WTC11 (cell line): Measurements from ENCODE around the gene FAM227B. TPM values are rescaled to one million over a fixed set of nuclear protein-coding genes. Genes with fewer than 3 reads are reported as not detected.

Source experiments
- ATAC-seq: fragments of 200-7000 bp; cut with Tn5 transposase; 2 replicates; pipeline ENCODE4 v1.10.0; 2021; ENCODE audit warnings: mild to moderate bottlenecking, moderate library complexity
- CTCF ChIA-PET: fragments of 300-600 bp; sonication (Branson Sonifier 250); formaldehyde crosslinking; loops from one replicate; lab custom pipeline; 2021; ENCODE audit warnings: antibody characterized with exemption; lab: Charles Lee
- POLR2A ChIA-PET: fragments of 350-600 bp; sonication (Branson Sonifier 250); formaldehyde crosslinking; loops from one replicate; lab custom pipeline; 2021; ENCODE audit warnings: antibody characterized with exemption; lab: Charles Lee
- DNase-seq: peaks from one replicate; pipeline ENCODE4 v3.0.0; 2021; ENCODE audit warnings: low spot score
- H3K27ac Mint-ChIP-seq: 2 replicates; pipeline ENCODE4 v1.8.0; 2021; ENCODE audit warnings: mixed read lengths
- H3K27me3 Mint-ChIP-seq: 2 replicates; pipeline ENCODE4 v1.8.0; 2021; ENCODE audit warnings: low read depth, mild to moderate bottlenecking, moderate library complexity, mixed read lengths
- H3K36me3 Mint-ChIP-seq: 2 replicates; pipeline ENCODE4 v1.8.0; 2021; ENCODE audit warnings: mixed read lengths
- H3K4me1 Mint-ChIP-seq: 2 replicates; pipeline ENCODE4 v1.8.0; 2022; ENCODE audit warnings: mixed read lengths
- H3K4me3 Mint-ChIP-seq: 2 replicates; pipeline ENCODE4 v1.8.0; 2021; ENCODE audit warnings: mild to moderate bottlenecking, moderate library complexity, mixed read lengths
- H3K9me3 Mint-ChIP-seq: 2 replicates; pipeline ENCODE4 v1.8.0; 2021; ENCODE audit warnings: mixed read lengths
- ATF1 ChIP-seq: sonication (generic); formaldehyde crosslinking; IDR thresholded peaks from 2 replicates; pipeline ENCODE4 v1.8.1; 2023; ENCODE audit warnings: mild to moderate bottlenecking, moderate library complexity, missing genetic modification reagents
- ESRRA ChIP-seq: sonication (generic); formaldehyde crosslinking; IDR thresholded peaks from 2 replicates; pipeline ENCODE4 v1.8.1; 2022; ENCODE audit warnings: mild to moderate bottlenecking, missing genetic modification reagents, borderline replicate concordance
- FOXJ3 ChIP-seq: sonication (generic); formaldehyde crosslinking; IDR thresholded peaks from 2 replicates; pipeline ENCODE4 v1.9.0; 2021; ENCODE audit warnings: missing genetic modification reagents, mild to moderate bottlenecking, borderline replicate concordance
- FOXP1 ChIP-seq: sonication (generic); formaldehyde crosslinking; IDR thresholded peaks from 2 replicates; pipeline ENCODE4 v1.8.0; 2022; ENCODE audit warnings: missing genetic modification reagents, mild to moderate bottlenecking, moderate library complexity, borderline replicate concordance
- NR1H2 ChIP-seq: sonication (generic); formaldehyde crosslinking; IDR thresholded peaks from 2 replicates; pipeline ENCODE4 v1.9.0; 2021; ENCODE audit warnings: mild to moderate bottlenecking, moderate library complexity, missing genetic modification reagents
- NR2C2 ChIP-seq: sonication (generic); formaldehyde crosslinking; IDR thresholded peaks from 2 replicates; pipeline ENCODE4 v1.8.0; 2022; ENCODE audit warnings: mild to moderate bottlenecking, missing genetic modification reagents
- NR3C1 ChIP-seq: sonication (generic); formaldehyde crosslinking; conservative IDR thresholded peaks from 2 replicates; pipeline ENCODE4 v1.8.1; 2023; ENCODE audit warnings: low read depth, mild to moderate bottlenecking, missing genetic modification reagents
- ZBTB21 ChIP-seq: sonication (generic); formaldehyde crosslinking; IDR thresholded peaks from 2 replicates; pipeline ENCODE4 v1.8.1; 2023; ENCODE audit warnings: mild to moderate bottlenecking, missing genetic modification reagents, borderline replicate concordance
- ZNF671 ChIP-seq: fragments of 250-450 bp; sonication (Bioruptor Pico); IDR thresholded peaks from 2 replicates; pipeline ENCODE4 v1.8.0; 2021; ENCODE audit warnings: mild to moderate bottlenecking
- total RNA-seq: library from RNA; stranded (reverse); gene quantifications from 3 replicates; pipeline ENCODE4 v1.2.3, GENCODE V29; 2021
- TF ChIP-seq, protein P1 (sequence below): fragments of 250-450 bp; sonication (Bioruptor Pico); IDR thresholded peaks from 2 replicates; pipeline ENCODE4 v1.8.0; 2021; ENCODE audit warnings: mild to moderate bottlenecking
- TF ChIP-seq, protein P2 (sequence below): sonication (generic); formaldehyde crosslinking; IDR thresholded peaks from 2 replicates; pipeline ENCODE4 v1.8.1; 2022; ENCODE audit warnings: low read depth, mild to moderate bottlenecking, moderate library complexity, missing genetic modification reagents, borderline replicate concordance
- TF ChIP-seq, protein P3 (sequence below): sonication (generic); formaldehyde crosslinking; IDR thresholded peaks from 2 replicates; pipeline ENCODE4 v1.8.0; 2023; ENCODE audit warnings: missing genetic modification reagents, mild to moderate bottlenecking, borderline replicate concordance
- TF ChIP-seq, protein P4 (sequence below): sonication (generic); formaldehyde crosslinking; IDR thresholded peaks from 2 replicates; pipeline ENCODE4 v1.8.1; 2022; ENCODE audit warnings: low read depth, missing genetic modification reagents, borderline replicate concordance
- TF ChIP-seq, protein P5 (sequence below): fragments of 250-450 bp; sonication (Bioruptor Pico); IDR thresholded peaks from 2 replicates; pipeline ENCODE4 v2.1.2; 2022; ENCODE audit warnings: mild to moderate bottlenecking, moderate library complexity
- TF ChIP-seq, protein P6 (sequence below): sonication (generic); formaldehyde crosslinking; IDR thresholded peaks from 2 replicates; pipeline ENCODE4 v1.8.0; 2023; ENCODE audit warnings: mild to moderate bottlenecking, missing genetic modification reagents
- TF ChIP-seq, protein P7 (sequence below): sonication (generic); formaldehyde crosslinking; IDR thresholded peaks from 2 replicates; pipeline ENCODE4 v1.8.1; 2022; ENCODE audit warnings: mild to moderate bottlenecking, missing genetic modification reagents, moderate library complexity, borderline replicate concordance
- TF ChIP-seq, protein P8 (sequence below): sonication (generic); formaldehyde crosslinking; IDR thresholded peaks from 2 replicates; pipeline ENCODE4 v1.8.1; 2022; ENCODE audit warnings: missing genetic modification reagents, borderline replicate concordance
- TF ChIP-seq, protein P9 (sequence below): sonication (generic); formaldehyde crosslinking; IDR thresholded peaks from 2 replicates; pipeline ENCODE4 v1.8.0; 2022; ENCODE audit warnings: mild to moderate bottlenecking, missing genetic modification reagents

The FAM227B gene
- total RNA-seq, 1 experiment from 2014 or later, result 6.8 TPM

DNA sequence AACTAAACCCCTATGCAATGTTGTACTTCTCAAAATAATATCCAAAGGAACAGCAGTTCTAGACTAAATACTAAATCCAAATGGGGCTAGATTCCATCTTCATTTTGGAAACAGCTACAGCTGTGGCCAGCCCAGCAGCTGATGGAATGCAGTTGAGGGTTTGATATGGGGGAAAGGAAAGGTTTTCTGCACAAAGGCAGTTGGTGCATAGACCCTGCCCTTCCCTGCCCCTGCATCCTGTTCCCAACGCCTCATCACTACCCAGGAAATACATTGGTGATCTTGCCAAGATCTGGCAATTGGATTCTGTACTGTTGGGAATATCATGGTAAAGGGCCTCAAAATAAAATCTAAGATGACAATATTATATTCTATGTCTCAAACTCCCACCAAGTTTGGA, 44.1 kb upstream of the FAM227B start (continued):
- TF ChIP-seq, protein P1, sequence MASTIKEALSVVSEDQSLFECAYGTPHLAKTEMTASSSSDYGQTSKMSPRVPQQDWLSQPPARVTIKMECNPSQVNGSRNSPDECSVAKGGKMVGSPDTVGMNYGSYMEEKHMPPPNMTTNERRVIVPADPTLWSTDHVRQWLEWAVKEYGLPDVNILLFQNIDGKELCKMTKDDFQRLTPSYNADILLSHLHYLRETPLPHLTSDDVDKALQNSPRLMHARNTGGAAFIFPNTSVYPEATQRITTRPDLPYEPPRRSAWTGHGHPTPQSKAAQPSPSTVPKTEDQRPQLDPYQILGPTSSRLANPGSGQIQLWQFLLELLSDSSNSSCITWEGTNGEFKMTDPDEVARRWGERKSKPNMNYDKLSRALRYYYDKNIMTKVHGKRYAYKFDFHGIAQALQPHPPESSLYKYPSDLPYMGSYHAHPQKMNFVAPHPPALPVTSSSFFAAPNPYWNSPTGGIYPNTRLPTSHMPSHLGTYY (CRISPR knock-in tag), result no peak
- TF ChIP-seq, protein P2, sequence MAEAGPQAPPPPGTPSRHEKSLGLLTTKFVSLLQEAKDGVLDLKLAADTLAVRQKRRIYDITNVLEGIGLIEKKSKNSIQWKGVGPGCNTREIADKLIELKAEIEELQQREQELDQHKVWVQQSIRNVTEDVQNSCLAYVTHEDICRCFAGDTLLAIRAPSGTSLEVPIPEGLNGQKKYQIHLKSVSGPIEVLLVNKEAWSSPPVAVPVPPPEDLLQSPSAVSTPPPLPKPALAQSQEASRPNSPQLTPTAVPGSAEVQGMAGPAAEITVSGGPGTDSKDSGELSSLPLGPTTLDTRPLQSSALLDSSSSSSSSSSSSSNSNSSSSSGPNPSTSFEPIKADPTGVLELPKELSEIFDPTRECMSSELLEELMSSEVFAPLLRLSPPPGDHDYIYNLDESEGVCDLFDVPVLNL (CRISPR knock-in tag), result no peak
- TF ChIP-seq NR1H2 (CRISPR knock-in tag), result no peak
- no peak for TF ChIP-seq ZBTB21 (CRISPR knock-in tag)
- TF ChIP-seq ATF1 (CRISPR knock-in tag), result no peak
- TF ChIP-seq FOXJ3 (CRISPR knock-in tag), result no peak
- TF ChIP-seq, protein P3, sequence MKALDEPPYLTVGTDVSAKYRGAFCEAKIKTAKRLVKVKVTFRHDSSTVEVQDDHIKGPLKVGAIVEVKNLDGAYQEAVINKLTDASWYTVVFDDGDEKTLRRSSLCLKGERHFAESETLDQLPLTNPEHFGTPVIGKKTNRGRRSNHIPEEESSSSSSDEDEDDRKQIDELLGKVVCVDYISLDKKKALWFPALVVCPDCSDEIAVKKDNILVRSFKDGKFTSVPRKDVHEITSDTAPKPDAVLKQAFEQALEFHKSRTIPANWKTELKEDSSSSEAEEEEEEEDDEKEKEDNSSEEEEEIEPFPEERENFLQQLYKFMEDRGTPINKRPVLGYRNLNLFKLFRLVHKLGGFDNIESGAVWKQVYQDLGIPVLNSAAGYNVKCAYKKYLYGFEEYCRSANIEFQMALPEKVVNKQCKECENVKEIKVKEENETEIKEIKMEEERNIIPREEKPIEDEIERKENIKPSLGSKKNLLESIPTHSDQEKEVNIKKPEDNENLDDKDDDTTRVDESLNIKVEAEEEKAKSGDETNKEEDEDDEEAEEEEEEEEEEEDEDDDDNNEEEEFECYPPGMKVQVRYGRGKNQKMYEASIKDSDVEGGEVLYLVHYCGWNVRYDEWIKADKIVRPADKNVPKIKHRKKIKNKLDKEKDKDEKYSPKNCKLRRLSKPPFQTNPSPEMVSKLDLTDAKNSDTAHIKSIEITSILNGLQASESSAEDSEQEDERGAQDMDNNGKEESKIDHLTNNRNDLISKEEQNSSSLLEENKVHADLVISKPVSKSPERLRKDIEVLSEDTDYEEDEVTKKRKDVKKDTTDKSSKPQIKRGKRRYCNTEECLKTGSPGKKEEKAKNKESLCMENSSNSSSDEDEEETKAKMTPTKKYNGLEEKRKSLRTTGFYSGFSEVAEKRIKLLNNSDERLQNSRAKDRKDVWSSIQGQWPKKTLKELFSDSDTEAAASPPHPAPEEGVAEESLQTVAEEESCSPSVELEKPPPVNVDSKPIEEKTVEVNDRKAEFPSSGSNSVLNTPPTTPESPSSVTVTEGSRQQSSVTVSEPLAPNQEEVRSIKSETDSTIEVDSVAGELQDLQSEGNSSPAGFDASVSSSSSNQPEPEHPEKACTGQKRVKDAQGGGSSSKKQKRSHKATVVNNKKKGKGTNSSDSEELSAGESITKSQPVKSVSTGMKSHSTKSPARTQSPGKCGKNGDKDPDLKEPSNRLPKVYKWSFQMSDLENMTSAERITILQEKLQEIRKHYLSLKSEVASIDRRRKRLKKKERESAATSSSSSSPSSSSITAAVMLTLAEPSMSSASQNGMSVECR (CRISPR knock-in tag), result no peak
- no peak for TF ChIP-seq NR3C1 (CRISPR knock-in tag)
- TF ChIP-seq, protein P4, sequence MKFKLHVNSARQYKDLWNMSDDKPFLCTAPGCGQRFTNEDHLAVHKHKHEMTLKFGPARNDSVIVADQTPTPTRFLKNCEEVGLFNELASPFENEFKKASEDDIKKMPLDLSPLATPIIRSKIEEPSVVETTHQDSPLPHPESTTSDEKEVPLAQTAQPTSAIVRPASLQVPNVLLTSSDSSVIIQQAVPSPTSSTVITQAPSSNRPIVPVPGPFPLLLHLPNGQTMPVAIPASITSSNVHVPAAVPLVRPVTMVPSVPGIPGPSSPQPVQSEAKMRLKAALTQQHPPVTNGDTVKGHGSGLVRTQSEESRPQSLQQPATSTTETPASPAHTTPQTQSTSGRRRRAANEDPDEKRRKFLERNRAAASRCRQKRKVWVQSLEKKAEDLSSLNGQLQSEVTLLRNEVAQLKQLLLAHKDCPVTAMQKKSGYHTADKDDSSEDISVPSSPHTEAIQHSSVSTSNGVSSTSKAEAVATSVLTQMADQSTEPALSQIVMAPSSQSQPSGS, result no peak

DNA sequence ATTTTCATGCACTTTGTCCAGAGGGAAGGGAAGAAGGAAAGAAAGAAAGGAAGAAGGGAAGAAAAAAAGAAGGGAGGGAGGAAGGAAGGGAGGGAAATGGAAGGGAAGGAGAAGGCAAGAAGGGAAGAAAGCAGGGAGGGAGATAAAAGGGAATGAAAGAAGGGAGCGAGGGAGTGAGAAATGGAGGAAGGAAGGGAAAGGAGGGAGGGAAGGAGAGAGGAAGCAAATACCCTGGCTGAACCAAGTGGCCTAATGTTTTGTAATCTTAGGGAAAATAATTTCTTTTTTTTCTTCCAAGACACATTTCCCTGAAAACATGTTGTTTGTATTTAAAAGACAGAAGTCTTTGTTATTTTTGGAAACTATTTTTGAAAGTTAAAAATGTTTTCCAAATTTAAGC, 36.1 kb upstream of the FAM227B start:
- Mint-ChIP-seq H3K9me3 (peaks cover 57% of the 10 kb centered on the region), H3K27me3 (no peaks in the 10 kb centered on the region; the same call in 1 of the 2 replicates), H3K4me3 (no peak overlapping the region), H3K4me1 (no peaks in the 10 kb centered on the region), H3K36me3 (peaks cover 32% of the 10 kb centered on the region), H3K27ac (no peak overlapping the region)
- DNase-seq (no peak), ATAC-seq (no peak)
- TF ChIP-seq, protein P5, sequence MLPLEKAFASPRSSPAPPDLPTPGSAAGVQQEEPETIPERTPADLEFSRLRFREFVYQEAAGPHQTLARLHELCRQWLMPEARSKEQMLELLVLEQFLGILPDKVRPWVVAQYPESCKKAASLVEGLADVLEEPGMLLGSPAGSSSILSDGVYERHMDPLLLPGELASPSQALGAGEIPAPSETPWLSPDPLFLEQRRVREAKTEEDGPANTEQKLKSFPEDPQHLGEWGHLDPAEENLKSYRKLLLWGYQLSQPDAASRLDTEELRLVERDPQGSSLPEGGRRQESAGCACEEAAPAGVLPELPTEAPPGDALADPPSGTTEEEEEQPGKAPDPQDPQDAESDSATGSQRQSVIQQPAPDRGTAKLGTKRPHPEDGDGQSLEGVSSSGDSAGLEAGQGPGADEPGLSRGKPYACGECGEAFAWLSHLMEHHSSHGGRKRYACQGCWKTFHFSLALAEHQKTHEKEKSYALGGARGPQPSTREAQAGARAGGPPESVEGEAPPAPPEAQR (CRISPR knock-in tag), result no peak
- no peak for TF ChIP-seq ZNF671 (CRISPR knock-in tag)
- TF ChIP-seq NR2C2 (CRISPR knock-in tag), result no peak
- TF ChIP-seq, protein P6, sequence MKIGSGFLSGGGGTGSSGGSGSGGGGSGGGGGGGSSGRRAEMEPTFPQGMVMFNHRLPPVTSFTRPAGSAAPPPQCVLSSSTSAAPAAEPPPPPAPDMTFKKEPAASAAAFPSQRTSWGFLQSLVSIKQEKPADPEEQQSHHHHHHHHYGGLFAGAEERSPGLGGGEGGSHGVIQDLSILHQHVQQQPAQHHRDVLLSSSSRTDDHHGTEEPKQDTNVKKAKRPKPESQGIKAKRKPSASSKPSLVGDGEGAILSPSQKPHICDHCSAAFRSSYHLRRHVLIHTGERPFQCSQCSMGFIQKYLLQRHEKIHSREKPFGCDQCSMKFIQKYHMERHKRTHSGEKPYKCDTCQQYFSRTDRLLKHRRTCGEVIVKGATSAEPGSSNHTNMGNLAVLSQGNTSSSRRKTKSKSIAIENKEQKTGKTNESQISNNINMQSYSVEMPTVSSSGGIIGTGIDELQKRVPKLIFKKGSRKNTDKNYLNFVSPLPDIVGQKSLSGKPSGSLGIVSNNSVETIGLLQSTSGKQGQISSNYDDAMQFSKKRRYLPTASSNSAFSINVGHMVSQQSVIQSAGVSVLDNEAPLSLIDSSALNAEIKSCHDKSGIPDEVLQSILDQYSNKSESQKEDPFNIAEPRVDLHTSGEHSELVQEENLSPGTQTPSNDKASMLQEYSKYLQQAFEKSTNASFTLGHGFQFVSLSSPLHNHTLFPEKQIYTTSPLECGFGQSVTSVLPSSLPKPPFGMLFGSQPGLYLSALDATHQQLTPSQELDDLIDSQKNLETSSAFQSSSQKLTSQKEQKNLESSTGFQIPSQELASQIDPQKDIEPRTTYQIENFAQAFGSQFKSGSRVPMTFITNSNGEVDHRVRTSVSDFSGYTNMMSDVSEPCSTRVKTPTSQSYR, result no peak
- TF ChIP-seq, protein P7, sequence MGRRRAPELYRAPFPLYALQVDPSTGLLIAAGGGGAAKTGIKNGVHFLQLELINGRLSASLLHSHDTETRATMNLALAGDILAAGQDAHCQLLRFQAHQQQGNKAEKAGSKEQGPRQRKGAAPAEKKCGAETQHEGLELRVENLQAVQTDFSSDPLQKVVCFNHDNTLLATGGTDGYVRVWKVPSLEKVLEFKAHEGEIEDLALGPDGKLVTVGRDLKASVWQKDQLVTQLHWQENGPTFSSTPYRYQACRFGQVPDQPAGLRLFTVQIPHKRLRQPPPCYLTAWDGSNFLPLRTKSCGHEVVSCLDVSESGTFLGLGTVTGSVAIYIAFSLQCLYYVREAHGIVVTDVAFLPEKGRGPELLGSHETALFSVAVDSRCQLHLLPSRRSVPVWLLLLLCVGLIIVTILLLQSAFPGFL (CRISPR knock-in tag), result no peak
- TF ChIP-seq FOXP1 (CRISPR knock-in tag), result no peak
- TF ChIP-seq ESRRA (CRISPR knock-in tag), result no peak
- TF ChIP-seq, protein P8, sequence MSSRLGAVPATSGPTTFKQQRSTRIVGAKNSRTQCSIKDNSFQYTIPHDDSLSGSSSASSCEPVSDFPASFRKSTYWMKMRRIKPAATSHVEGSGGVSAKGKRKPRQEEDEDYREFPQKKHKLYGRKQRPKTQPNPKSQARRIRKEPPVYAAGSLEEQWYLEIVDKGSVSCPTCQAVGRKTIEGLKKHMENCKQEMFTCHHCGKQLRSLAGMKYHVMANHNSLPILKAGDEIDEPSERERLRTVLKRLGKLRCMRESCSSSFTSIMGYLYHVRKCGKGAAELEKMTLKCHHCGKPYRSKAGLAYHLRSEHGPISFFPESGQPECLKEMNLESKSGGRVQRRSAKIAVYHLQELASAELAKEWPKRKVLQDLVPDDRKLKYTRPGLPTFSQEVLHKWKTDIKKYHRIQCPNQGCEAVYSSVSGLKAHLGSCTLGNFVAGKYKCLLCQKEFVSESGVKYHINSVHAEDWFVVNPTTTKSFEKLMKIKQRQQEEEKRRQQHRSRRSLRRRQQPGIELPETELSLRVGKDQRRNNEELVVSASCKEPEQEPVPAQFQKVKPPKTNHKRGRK (CRISPR knock-in tag), result no peak
- TF ChIP-seq, protein P9, sequence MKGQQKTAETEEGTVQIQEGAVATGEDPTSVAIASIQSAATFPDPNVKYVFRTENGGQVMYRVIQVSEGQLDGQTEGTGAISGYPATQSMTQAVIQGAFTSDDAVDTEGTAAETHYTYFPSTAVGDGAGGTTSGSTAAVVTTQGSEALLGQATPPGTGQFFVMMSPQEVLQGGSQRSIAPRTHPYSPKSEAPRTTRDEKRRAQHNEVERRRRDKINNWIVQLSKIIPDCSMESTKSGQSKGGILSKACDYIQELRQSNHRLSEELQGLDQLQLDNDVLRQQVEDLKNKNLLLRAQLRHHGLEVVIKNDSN (CRISPR knock-in tag), result no peak
- POLR2A ChIA-PET, result no interaction called here
- CTCF ChIA-PET, result no interaction called here
